ENCODE data around the gene CYLD. TPM values are rescaled to one million over a fixed set of nuclear protein-coding genes. Genes with fewer than 3 reads are reported as not detected.

Gene CYLD
- total RNA-seq, 2 experiments from 2014 or later = 7.4 to 14.9 TPM

DNA sequence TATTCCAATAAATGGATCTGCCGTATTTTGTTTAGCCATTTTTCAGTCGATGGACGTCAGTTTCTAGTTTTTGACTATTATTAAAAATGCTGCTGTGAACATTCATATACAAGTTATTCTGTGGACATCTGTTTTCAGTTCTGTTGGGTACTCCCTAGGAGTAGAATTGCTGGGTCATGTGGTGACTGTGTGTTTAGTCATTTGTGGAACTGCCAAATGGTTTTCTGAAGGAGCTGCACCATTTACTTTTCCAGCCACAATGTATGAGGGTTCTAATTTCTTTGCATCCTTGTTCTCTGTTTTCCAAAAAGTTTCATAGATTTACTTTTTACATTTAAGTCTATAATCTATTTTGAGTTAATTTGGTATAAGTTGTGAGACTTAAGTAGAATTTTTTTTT is 29.5 kb downstream of the CYLD start:
- intact Hi-C loops (cut with micrococcal nuclease; ENCODE audit: unreplicated experiment) = no loop called here
- no peak for DNase-seq (ENCODE audit: low spot score)
- Histone ChIP-seq H3K79me2 (ENCODE audit: insufficient read depth, low read depth, low read length) (no peaks in the 10 kb centered on the region), H3K36me3 (ENCODE audit: insufficient read depth, low read length) (no peaks in the 10 kb centered on the region), H2AFZ (ENCODE audit: low read length) (no peak overlapping the region), H3K9me2 (ENCODE audit: insufficient read depth, low read length) (no peaks in the 10 kb centered on the region), H3K4me1 (ENCODE audit: insufficient read depth, low read length, poor library complexity, severe bottlenecking) (no peaks in the 10 kb centered on the region), H3K9me3 (ENCODE audit: low read length) (0 out of 2 replicates have a peak, but pooled peaks cover 7% of the 10 kb centered on the region), H3K4me2 (ENCODE audit: low read length) (no peak overlapping the region), H3K4me3 (ENCODE audit: low read depth, low read length, poor library complexity, severe bottlenecking) (no peak overlapping the region), H4K20me1 (ENCODE audit: insufficient read depth, low read length) (no peaks in the 10 kb centered on the region), H3K27ac (ENCODE audit: low read depth, low read length, poor library complexity, severe bottlenecking) (no peak overlapping the region)
- no TSS peak for BruUV-seq (replicated peaks)
- CTCF ChIA-PET (ENCODE audit: unreplicated experiment) = no interaction called here
- POLR2A ChIA-PET = interaction anchor here (1.1 kb wide), 1 partner anchor 16 kb away, joined by 4 read pairs; no protein-coding TSS in a partner anchor
- no peak for TF ChIP-seq EZH2phosphoT487 (IDR thresholded peaks at IDR 0.05; ENCODE audit: borderline replicate concordance, low read depth, low read length)
- TF ChIP-seq, protein P1, sequence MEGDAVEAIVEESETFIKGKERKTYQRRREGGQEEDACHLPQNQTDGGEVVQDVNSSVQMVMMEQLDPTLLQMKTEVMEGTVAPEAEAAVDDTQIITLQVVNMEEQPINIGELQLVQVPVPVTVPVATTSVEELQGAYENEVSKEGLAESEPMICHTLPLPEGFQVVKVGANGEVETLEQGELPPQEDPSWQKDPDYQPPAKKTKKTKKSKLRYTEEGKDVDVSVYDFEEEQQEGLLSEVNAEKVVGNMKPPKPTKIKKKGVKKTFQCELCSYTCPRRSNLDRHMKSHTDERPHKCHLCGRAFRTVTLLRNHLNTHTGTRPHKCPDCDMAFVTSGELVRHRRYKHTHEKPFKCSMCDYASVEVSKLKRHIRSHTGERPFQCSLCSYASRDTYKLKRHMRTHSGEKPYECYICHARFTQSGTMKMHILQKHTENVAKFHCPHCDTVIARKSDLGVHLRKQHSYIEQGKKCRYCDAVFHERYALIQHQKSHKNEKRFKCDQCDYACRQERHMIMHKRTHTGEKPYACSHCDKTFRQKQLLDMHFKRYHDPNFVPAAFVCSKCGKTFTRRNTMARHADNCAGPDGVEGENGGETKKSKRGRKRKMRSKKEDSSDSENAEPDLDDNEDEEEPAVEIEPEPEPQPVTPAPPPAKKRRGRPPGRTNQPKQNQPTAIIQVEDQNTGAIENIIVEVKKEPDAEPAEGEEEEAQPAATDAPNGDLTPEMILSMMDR (conservative IDR thresholded peaks at IDR 0.05; ENCODE audit: low read length) = no peak

DNA sequence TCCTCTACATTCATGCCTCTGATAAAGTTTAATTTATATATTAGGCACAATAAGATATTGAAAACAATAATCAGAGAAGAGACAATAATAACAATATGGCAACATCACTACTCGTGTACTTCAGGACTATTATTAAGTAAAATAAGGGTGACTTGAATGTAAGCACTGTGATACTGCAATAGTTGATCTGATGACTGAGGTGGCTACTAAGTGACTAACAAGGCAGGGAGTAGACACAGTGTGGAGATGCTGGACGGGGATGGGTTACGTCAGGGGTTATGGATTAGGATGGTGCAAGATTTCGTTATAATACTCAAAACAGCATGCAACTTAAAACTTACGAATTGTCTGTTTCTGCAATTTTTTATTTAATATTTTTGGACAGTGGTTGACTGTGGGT is 32.5 kb downstream of the CYLD start:
- intact Hi-C loops (cut with micrococcal nuclease; ENCODE audit: unreplicated experiment) = no loop called here
- BruUV-seq (replicated peaks) = no TSS peak
- Histone ChIP-seq H3K36me3 (ENCODE audit: insufficient read depth, low read length) (no peaks in the 10 kb centered on the region), H4K20me1 (ENCODE audit: insufficient read depth, low read length) (no peaks in the 10 kb centered on the region), H2AFZ (ENCODE audit: low read length) (no peak overlapping the region), H3K79me2 (ENCODE audit: insufficient read depth, low read depth, low read length) (no peaks in the 10 kb centered on the region), H3K9me3 (ENCODE audit: low read length) (0 out of 2 replicates have a peak, but pooled peaks cover 7% of the 10 kb centered on the region), H3K9me2 (ENCODE audit: insufficient read depth, low read length) (no peaks in the 10 kb centered on the region), H3K27ac (ENCODE audit: low read depth, low read length, poor library complexity, severe bottlenecking) (no peak overlapping the region), H3K4me2 (ENCODE audit: low read length) (no peak overlapping the region), H3K4me1 (ENCODE audit: insufficient read depth, low read length, poor library complexity, severe bottlenecking) (no peaks in the 10 kb centered on the region), H3K4me3 (ENCODE audit: low read depth, low read length, poor library complexity, severe bottlenecking) (no peak overlapping the region)
- ChIA-PET CTCF (ENCODE audit: unreplicated experiment) (no interaction called here), POLR2A (interaction anchor here (0.5 to 0.7 kb wide), 2 partner anchors 9 to 86 kb away, joined by 3 to 4 read pairs; no protein-coding TSS in a partner anchor)
- DNase-seq (ENCODE audit: low spot score) = no peak
- TF ChIP-seq EZH2phosphoT487 (IDR thresholded peaks at IDR 0.05; ENCODE audit: borderline replicate concordance, low read depth, low read length) = no peak
- TF ChIP-seq, protein P1 (conservative IDR thresholded peaks at IDR 0.05; ENCODE audit: low read length) = no peak

DNA sequence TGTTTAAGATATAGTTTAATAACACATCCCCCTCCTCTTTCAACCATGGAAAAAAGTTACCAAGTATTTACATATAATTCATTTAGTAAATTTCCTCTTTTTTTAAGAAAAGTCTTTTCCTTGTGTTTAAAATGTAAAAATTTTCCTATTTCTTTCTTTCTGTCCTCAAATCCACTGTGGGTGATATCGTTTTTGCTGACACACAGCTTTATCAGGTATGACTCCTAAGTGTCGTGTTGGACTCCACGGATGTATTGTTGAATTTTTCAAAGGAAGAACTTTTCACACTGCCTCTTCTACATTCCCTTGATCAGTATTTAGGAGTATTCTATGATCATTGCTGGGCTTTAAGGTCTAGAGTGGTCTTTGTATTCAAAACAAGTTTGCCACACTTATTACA is 33.1 kb downstream of the CYLD start:
- Histone ChIP-seq H3K9me2 (ENCODE audit: insufficient read depth, low read length) (no peaks in the 10 kb centered on the region), H3K4me1 (ENCODE audit: insufficient read depth, low read length, poor library complexity, severe bottlenecking) (no peaks in the 10 kb centered on the region), H4K20me1 (ENCODE audit: insufficient read depth, low read length) (no peaks in the 10 kb centered on the region), H3K27ac (ENCODE audit: low read depth, low read length, poor library complexity, severe bottlenecking) (no peak overlapping the region), H3K79me2 (ENCODE audit: insufficient read depth, low read depth, low read length) (no peaks in the 10 kb centered on the region), H2AFZ (ENCODE audit: low read length) (no peak overlapping the region), H3K4me2 (ENCODE audit: low read length) (no peak overlapping the region), H3K4me3 (ENCODE audit: low read depth, low read length, poor library complexity, severe bottlenecking) (no peak overlapping the region), H3K36me3 (ENCODE audit: insufficient read depth, low read length) (no peaks in the 10 kb centered on the region), H3K9me3 (ENCODE audit: low read length) (0 out of 2 replicates have a peak, but pooled peaks cover 7% of the 10 kb centered on the region)
- BruUV-seq (replicated peaks) = no TSS peak
- intact Hi-C loops (cut with micrococcal nuclease; ENCODE audit: unreplicated experiment) = no loop called here
- TF ChIP-seq, protein P1 (conservative IDR thresholded peaks at IDR 0.05; ENCODE audit: low read length) = no peak
- no peak for TF ChIP-seq EZH2phosphoT487 (IDR thresholded peaks at IDR 0.05; ENCODE audit: borderline replicate concordance, low read depth, low read length)
- no peak for DNase-seq (ENCODE audit: low spot score)
- CTCF ChIA-PET (ENCODE audit: unreplicated experiment) = no interaction called here
- POLR2A ChIA-PET = interaction anchor here (0.7 kb wide), 1 partner anchor 9 kb away, joined by 3 read pairs; no protein-coding TSS in a partner anchor
